GM10248 (cell line): Measurements from ENCODE around the gene B9D2.

Experiments used
- CTCF ChIA-PET: fragments of 300-600 bp; sonication (Branson Sonifier 250); formaldehyde crosslinking; extraction: SDS; loops from one replicate; lab custom pipeline; 2021; ENCODE audit warnings: antibody characterized with exemption; lab: Yijun Ruan, JAX
- POLR2A ChIA-PET: fragments of 350-650 bp; sonication (Branson Sonifier 250); formaldehyde crosslinking; extraction: SDS; loops from one replicate; lab custom pipeline; 2020; ENCODE audit warnings: antibody characterized with exemption; lab: Yijun Ruan, JAX
- DNase-seq: peaks from one replicate; pipeline ENCODE4 v3.0.0; 2012; ENCODE audit errors: extremely low spot score
- TF ChIP-seq, protein P1 (sequence below): IDR thresholded peaks from 2 replicates; pipeline ENCODE4 v1.5.1; 2012; ENCODE audit warnings: mild to moderate bottlenecking, low read depth; ENCODE audit errors: extremely low read depth, missing control alignments, control extremely low read depth

Gene B9D2

DNA sequence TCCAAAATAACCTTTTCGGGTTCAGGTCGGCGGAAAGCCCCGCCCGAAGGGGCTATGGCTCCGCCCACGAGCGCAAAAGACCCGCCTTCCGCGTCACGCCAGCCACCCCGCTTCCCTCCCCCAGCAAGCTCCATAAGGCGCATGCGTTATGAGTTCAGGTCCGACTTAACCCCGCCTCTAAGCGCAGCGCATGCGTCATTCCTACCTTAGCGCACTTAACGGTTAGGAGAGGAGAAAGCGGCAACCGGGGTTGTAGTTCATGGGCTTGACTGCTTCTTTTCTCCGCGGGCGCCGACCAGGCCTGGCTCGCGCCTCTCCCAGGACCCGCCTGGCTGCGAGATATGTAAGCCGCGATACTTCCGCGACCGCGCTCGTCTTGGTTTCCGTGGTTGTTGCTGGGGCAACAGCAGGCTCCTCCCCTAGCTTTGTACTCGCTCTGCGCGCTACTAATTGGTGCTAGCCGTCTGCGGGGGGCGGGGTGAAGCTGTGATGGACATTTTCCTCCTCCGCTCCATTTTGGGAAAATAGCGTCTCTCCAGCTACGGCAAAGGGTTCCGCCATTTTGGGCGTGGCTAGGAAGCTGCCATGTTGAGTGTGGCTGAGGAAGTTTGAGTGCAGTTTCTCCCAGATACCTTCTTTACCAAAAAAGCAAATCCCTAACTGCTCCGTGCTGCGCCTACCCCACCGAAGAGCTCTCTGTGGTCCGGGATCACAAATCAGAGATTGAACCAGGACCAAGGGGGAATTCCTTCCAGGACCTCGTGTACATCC lies at the start of gene B9D2:
Gene B9D2, minus strand, starts transcription at position 397 of the 771 bp plus-strand sequence. CDS start 630 bp downstream, outside the sequence.
- ChIA-PET CTCF (interaction anchor here (0.7 to 4.1 kb wide), 9 partner anchors 9 to 207 kb away, joined by 3 to 68 read pairs (median 4); partner anchors contain the start of gene TGFB1), POLR2A (interaction anchor here (0.5 to 3.0 kb wide), 8 partner anchors 8 to 938 kb away, joined by 3 to 25 read pairs (median 6); partner anchors contain the start of genes SERTAD1 and TGFB1)
- DNase-seq, result peak; percentile 97
- TF ChIP-seq, protein P1, sequence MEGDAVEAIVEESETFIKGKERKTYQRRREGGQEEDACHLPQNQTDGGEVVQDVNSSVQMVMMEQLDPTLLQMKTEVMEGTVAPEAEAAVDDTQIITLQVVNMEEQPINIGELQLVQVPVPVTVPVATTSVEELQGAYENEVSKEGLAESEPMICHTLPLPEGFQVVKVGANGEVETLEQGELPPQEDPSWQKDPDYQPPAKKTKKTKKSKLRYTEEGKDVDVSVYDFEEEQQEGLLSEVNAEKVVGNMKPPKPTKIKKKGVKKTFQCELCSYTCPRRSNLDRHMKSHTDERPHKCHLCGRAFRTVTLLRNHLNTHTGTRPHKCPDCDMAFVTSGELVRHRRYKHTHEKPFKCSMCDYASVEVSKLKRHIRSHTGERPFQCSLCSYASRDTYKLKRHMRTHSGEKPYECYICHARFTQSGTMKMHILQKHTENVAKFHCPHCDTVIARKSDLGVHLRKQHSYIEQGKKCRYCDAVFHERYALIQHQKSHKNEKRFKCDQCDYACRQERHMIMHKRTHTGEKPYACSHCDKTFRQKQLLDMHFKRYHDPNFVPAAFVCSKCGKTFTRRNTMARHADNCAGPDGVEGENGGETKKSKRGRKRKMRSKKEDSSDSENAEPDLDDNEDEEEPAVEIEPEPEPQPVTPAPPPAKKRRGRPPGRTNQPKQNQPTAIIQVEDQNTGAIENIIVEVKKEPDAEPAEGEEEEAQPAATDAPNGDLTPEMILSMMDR, result no peak

- no peak for DNase-seq
- CTCF ChIA-PET, result no interaction called here
- POLR2A ChIA-PET, result no interaction called here
- TF ChIP-seq, protein P1, result no peak
Observed at GRCh38 chr19:41412953-41413352, 49.0 kb upstream of the B9D2 start.

DNA sequence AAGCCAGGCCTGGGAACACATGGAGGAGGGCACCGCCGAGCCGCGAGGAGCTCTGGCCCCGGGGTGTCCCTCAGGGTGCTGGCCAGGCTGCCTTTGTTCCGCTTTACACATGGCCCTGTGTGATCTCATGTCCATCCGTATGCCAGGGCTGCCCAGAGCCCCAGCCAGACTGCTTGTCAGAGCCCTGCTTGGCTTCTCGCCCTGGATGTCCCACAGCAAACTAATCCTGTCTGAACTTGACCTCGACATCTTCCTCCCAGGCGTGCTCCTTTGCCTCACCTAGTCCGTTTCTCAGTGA lies 48.0 kb upstream of the B9D2 start:
- TF ChIP-seq, protein P1, result no peak
- ChIA-PET POLR2A (no interaction called here), CTCF (interaction anchor here (1.2 kb wide), 1 partner anchor 20 kb away, joined by 3 read pairs; no protein-coding TSS in a partner anchor)
- DNase-seq, result no peak

GRCh38 chr19:41411100-41411967 lies 47.4 kb upstream of the B9D2 start:
- CTCF ChIA-PET, result interaction anchor here (1.2 kb wide), 1 partner anchor 21 kb away, joined by 3 read pairs; no protein-coding TSS in a partner anchor
- TF ChIP-seq, protein P1, result no peak
- POLR2A ChIA-PET, result no interaction called here
- no peak for DNase-seq

DNA sequence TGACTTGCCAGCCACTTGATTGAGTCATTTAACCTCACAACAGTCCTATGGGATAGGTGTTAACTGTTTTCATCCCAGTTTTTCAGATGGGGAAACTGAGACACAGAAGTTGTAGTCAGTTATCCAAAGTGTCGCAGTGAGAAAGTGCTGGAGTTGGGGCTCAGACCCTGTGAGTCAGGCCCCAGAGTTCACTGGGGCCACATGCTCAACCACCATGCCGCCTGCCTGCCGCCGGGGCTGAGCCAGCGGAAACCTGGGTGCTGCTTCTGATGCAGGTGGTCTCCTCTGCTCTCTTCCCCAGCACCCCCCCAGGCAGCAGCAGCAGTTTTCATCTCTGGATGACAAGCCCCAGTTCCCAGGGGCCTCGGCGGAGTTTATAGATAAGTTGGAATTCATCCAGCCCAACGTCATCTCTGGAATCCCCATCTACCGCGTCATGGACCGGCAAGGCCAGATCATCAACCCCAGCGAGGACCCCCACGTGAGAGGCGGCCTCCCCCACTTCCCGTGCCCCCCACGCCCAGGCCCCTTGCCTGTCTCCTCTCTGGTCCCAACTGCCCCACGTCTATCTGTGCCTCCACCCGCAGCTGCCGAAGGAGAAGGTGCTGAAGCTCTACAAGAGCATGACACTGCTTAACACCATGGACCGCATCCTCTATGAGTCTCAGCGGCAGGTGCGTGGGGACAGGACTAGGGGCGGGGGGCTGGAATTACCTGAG lies 46.5 kb upstream of the B9D2 start:
- no peak for DNase-seq
- TF ChIP-seq, protein P1, result no peak
- ChIA-PET POLR2A (interaction anchor here (0.7 to 0.8 kb wide), 2 partner anchors 159 to 167 kb away, joined by 5 to 7 read pairs; no protein-coding TSS in a partner anchor), CTCF (interaction anchor here (0.8 to 2.8 kb wide), 3 partner anchors 8 to 160 kb away, joined by 3 to 8 read pairs (median 3); no protein-coding TSS in a partner anchor)
